B cell (primary cell): ENCODE data around the gene SYNE1. TPM values are rescaled to one million over a fixed set of nuclear protein-coding genes. Genes with fewer than 3 reads are reported as not detected.

ENCODE experiments used
- ATAC-seq: fragments of 200-7000 bp; cut with Tn5 transposase; one replicate; pipeline ENCODE4 v1.10.0; 2021; ENCODE audit warnings: low read depth, mild to moderate bottlenecking, moderate number of reproducible peaks, moderate library complexity
- CTCF ChIA-PET: fragments of 350-600 bp; sonication (Branson Sonifier 250); formaldehyde crosslinking; loops from one replicate; lab custom pipeline; 2021; ENCODE audit warnings: antibody characterized with exemption, inconsistent platforms; lab: Charles Lee
- POLR2A ChIA-PET: fragments of 350-600 bp; sonication (Branson Sonifier 250); formaldehyde crosslinking; loops from one replicate; lab custom pipeline; 2021; ENCODE audit warnings: antibody characterized with exemption; lab: Charles Lee
- DNase-seq: peaks from one replicate; pipeline ENCODE4 v3.0.0; 2013
- H2AFZ ChIP-seq: 2 replicates; pipeline ENCODE4 v1.6.1; 2012; ENCODE audit warnings: mild to moderate bottlenecking, low read depth, low read length; ENCODE audit not compliant: insufficient read depth, poor library complexity, severe bottlenecking
- H3K27ac ChIP-seq, 2 donors: 1 replicate in 1 of 2; 2 replicates in 1 of 2; pipeline ENCODE4 v1.5.1; 2012 to 2013; ENCODE audit warnings: low read length in 2 of 2, mild to moderate bottlenecking in 2 of 2, moderate library complexity in 1 of 2
- H3K27me3 ChIP-seq, 4 experiments: fragments of 200-600 bp in 1 of 4; sonication (generic) in 1 of 4; replicated peaks in 1 of 4; 1 replicate in 2 of 4; 2 replicates in 2 of 4; pipeline versions ENCODE4 v1.6.1 to v1.7.0; 2013 to 2016; ENCODE audit warnings: low read length in 3 of 4, mild to moderate bottlenecking in 2 of 4, mixed read lengths in 1 of 4, moderate library complexity in 1 of 4; ENCODE audit not compliant: insufficient read depth in 4 of 4, control insufficient read depth in 3 of 4; ENCODE audit errors: control extremely low read depth in 1 of 4
- H3K36me3 ChIP-seq, 2 experiments: replicated peaks in 1 of 2; 1 replicate in 1 of 2; 2 replicates in 1 of 2; pipeline versions ENCODE4 v1.6.1 to v1.7.1; 2013; ENCODE audit warnings: low read length in 1 of 2; ENCODE audit not compliant: insufficient read depth in 2 of 2, control insufficient read depth in 1 of 2; ENCODE audit errors: control extremely low read depth in 1 of 2, extremely low read depth in 1 of 2
- H3K4me1 ChIP-seq, 2 donors: fragments of 200-600 bp in 1 of 2; sonication (generic) in 1 of 2; 1 replicate in 1 of 2; 2 replicates in 1 of 2; pipeline versions ENCODE4 v1.5.1 to v1.6.1; 2013 to 2017; ENCODE audit warnings: low read length in 2 of 2; ENCODE audit not compliant: control insufficient read depth in 2 of 2, insufficient read depth in 2 of 2
- H3K4me2 ChIP-seq: replicated peaks from 2 replicates; pipeline ENCODE3; 2012; ENCODE audit warnings: mild to moderate bottlenecking, low read depth, low read length; ENCODE audit not compliant: poor library complexity, severe bottlenecking
- H3K4me3 ChIP-seq, 5 experiments: fragments of 200-600 bp in 1 of 5; sonication (generic) in 1 of 5; 1 replicate in 3 of 5; 2 replicates in 2 of 5; pipeline versions ENCODE4 v1.5.1 to v1.7.0; 2011 to 2016; ENCODE audit warnings: low read length in 4 of 5, mild to moderate bottlenecking in 4 of 5, low read depth in 2 of 5, control low read depth in 1 of 5, moderate library complexity in 1 of 5; ENCODE audit not compliant: insufficient read depth in 1 of 5; ENCODE audit errors: control extremely low read depth in 1 of 5, extremely low read depth in 1 of 5
- H3K79me2 ChIP-seq: fragments of 200-600 bp; sonication (generic); one replicate; pipeline ENCODE4 v1.6.0; 2016; ENCODE audit warnings: low read length; ENCODE audit not compliant: control insufficient read depth, insufficient read depth
- H3K9ac ChIP-seq: fragments of 200-600 bp; sonication (generic); 2 replicates; pipeline ENCODE4 v1.6.1; 2017; ENCODE audit warnings: mild to moderate bottlenecking, low read length, moderate library complexity
- H3K9me3 ChIP-seq, 3 donors: one replicate each; pipeline versions ENCODE4 v1.6.1 to v1.7.1; 2013; ENCODE audit warnings: low read length in 2 of 3; ENCODE audit not compliant: control insufficient read depth in 2 of 3, insufficient read depth in 1 of 3; ENCODE audit errors: control extremely low read depth in 1 of 3
- H4K20me1 ChIP-seq: 2 replicates; pipeline ENCODE4 v1.6.0; 2012; ENCODE audit warnings: mild to moderate bottlenecking, low read length; ENCODE audit not compliant: insufficient read depth, control insufficient read depth, poor library complexity, severe bottlenecking
- H3K27ac Mint-ChIP-seq: one replicate; pipeline ENCODE4 v1.8.0; 2021; ENCODE audit warnings: mixed read lengths
- H3K27me3 Mint-ChIP-seq: one replicate; pipeline ENCODE4 v1.8.0; 2021; ENCODE audit warnings: mixed read lengths
- H3K4me1 Mint-ChIP-seq: one replicate; pipeline ENCODE4 v1.8.0; 2021; ENCODE audit warnings: mixed read lengths
- H3K4me3 Mint-ChIP-seq: one replicate; pipeline ENCODE4 v1.8.0; 2021; ENCODE audit warnings: mixed read lengths
- H3K9me3 Mint-ChIP-seq: one replicate; pipeline ENCODE4 v1.8.0; 2022; ENCODE audit warnings: mixed read lengths; ENCODE audit not compliant: insufficient read depth
- CTCF ChIP-seq: fragments of 200-600 bp; IDR thresholded peaks from one replicate; pipeline ENCODE4 v1.8.0; 2022; ENCODE audit warnings: antibody characterized with exemption, mild to moderate bottlenecking
- EZH2 ChIP-seq: IDR thresholded peaks from 2 replicates; pipeline ENCODE4 v1.6.1; 2012; ENCODE audit warnings: borderline replicate concordance, low read depth, mild to moderate bottlenecking, moderate library complexity, low read length; ENCODE audit not compliant: insufficient read depth, poor library complexity, severe bottlenecking
- WGBS: methylation state at CpG from one replicate; pipeline ENCODE4 v1.1.5; 2013; ENCODE audit warnings: missing lambda C conversion rate; ENCODE audit not compliant: insufficient coverage; 5-methylcytosine and 5-hydroxymethylcytosine counted together
- intact Hi-C: fragments of 100-400 bp; cut with micrococcal nuclease; formaldehyde crosslinking; loops from one replicate; pipeline ENCODE4 v1.10.0; 2022
- polyA plus RNA-seq: library from polyadenylated mRNA; depleted of rRNA; stranded (reverse); fragments of >200 nt; gene quantifications from 2 replicates; pipeline ENCODE4 v1.2.3, GENCODE V29; 2012
- total RNA-seq, 2 donors: library from RNA; stranded (reverse); fragments of 120-200 nt in 1 of 2; gene quantifications; 1 replicate in 1 of 2; 2 replicates in 1 of 2; pipeline versions ENCODE4 v1.2.3 to v1.2.4, GENCODE V29; 2013 to 2022

Gene SYNE1
- total and polyA plus RNA-seq, 2 donors (not counting 1 experiment from before 2014, with no cell fraction given) = 49.2 to 108 TPM

GRCh38 chr6:152671171-152671570 lies 34.0 kb upstream of the SYNE1 start:
- CTCF ChIA-PET = no interaction called here
- Histone ChIP-seq H3K9ac (no peak overlapping the region), H3K4me3 (no peak overlapping the region), H2AFZ (no peak overlapping the region), H3K9me3 (no peaks in the 10 kb centered on the region), H3K4me1 (no peaks in the 10 kb centered on the region), H3K36me3 (no peaks in the 10 kb centered on the region), H3K4me2 (no peak overlapping the region), H3K27ac (no peak overlapping the region), H3K27me3 (peaks cover 0 to 2% (median 0%) of the 10 kb centered on the region in 4 experiments), H3K79me2 (no peaks in the 10 kb centered on the region), H4K20me1 (no peaks in the 10 kb centered on the region)
- Mint-ChIP-seq H3K4me3 (no peak overlapping the region), H3K27ac (no peak overlapping the region), H3K4me1 (no peaks in the 10 kb centered on the region), H3K27me3 (peaks cover 6% of the 10 kb centered on the region), H3K9me3 (no peaks in the 10 kb centered on the region)
- ATAC-seq = no peak
- no CpG with 5 or more reads among the region's 4 CpGs for WGBS
- POLR2A ChIA-PET = no interaction called here
- DNase-seq = no peak
- no peak for TF ChIP-seq EZH2
- no peak for TF ChIP-seq CTCF
- intact Hi-C loops = no loop called here

DNA sequence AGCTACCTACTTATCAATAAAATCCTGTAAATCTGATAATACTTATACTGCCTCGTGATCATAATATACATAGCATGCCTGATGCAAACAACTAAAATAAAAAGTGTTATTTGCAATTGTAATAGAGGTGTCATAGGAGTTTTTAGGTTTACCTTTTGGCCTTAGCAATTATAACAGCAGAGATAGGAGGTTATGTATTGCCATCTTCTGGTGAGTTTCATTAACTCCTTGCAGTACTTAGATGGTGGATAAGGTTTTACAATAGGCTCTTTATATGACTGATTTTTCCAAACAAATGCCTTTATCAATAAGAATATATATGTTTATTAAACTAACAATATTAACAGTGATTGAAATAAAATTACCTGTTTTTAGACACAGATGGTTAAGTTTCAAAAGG lies 32.7 kb upstream of the SYNE1 start:
- DNase-seq (no peak), ATAC-seq (no peak)
- Mint-ChIP-seq H3K9me3 (no peaks in the 10 kb centered on the region), H3K27me3 (peaks cover 6% of the 10 kb centered on the region), H3K4me3 (no peak overlapping the region), H3K27ac (no peak overlapping the region), H3K4me1 (no peaks in the 10 kb centered on the region)
- Histone ChIP-seq H3K27me3 (peaks cover 0 to 2% (median 0%) of the 10 kb centered on the region in 4 experiments), H3K4me1 (no peaks in the 10 kb centered on the region), H3K4me3 (no peak overlapping the region), H2AFZ (no peak overlapping the region), H3K9ac (no peak overlapping the region), H3K9me3 (no peaks in the 10 kb centered on the region), H3K27ac (no peak overlapping the region), H4K20me1 (no peaks in the 10 kb centered on the region), H3K4me2 (no peak overlapping the region), H3K36me3 (no peaks in the 10 kb centered on the region), H3K79me2 (no peaks in the 10 kb centered on the region)
- TF ChIP-seq EZH2 = no peak
- intact Hi-C loops = no loop called here
- no CpG with 5 or more reads among the region's 1 CpG for WGBS
- POLR2A ChIA-PET = no interaction called here
- CTCF ChIA-PET = no interaction called here
